ENCODE data around the gene GABPA.
"Not testable (repeated sequence)": the region's sequence is repeated elsewhere in the genome, so short reads cannot be mapped to it uniquely, and the experiment has no call there.

The GABPA gene

GRCh38 chr21:25764065-25764464 lies 29.3 kb downstream of the GABPA start:
- H3K4me3 ChIP-seq (ENCODE audit: low read depth, low read length), result no peak overlapping the region
- ChIA-PET CTCF (no interaction called here), POLR2A (no interaction called here)
- TF ChIP-seq, protein P1, sequence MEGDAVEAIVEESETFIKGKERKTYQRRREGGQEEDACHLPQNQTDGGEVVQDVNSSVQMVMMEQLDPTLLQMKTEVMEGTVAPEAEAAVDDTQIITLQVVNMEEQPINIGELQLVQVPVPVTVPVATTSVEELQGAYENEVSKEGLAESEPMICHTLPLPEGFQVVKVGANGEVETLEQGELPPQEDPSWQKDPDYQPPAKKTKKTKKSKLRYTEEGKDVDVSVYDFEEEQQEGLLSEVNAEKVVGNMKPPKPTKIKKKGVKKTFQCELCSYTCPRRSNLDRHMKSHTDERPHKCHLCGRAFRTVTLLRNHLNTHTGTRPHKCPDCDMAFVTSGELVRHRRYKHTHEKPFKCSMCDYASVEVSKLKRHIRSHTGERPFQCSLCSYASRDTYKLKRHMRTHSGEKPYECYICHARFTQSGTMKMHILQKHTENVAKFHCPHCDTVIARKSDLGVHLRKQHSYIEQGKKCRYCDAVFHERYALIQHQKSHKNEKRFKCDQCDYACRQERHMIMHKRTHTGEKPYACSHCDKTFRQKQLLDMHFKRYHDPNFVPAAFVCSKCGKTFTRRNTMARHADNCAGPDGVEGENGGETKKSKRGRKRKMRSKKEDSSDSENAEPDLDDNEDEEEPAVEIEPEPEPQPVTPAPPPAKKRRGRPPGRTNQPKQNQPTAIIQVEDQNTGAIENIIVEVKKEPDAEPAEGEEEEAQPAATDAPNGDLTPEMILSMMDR (IDR thresholded peaks at IDR 0.05; ENCODE audit: insufficient read depth, low read length, missing control alignments), result no peak
- DNase-seq (ENCODE audit: low read depth, low spot score), result no peak

DNA sequence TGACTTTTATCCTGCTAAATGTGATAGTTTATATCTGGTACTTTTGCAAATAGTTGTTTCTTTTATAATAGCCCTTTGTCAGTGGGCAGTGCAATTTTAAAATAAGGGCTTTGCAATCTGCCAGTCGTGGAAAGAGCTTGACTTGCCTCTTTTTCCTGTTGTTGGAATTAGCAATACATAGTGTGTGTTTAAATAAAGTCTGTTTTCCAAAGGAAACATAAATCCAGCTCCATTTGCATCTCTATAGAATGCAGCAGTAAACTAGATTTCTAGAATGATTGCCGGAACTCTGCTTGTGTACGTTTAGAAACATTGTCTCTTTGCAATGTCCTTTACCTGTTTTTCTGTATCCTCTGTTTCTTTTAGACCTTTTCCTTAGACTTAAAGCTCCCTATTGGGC lies 33.1 kb downstream of the GABPA start:
- TF ChIP-seq, protein P1 (IDR thresholded peaks at IDR 0.05; ENCODE audit: insufficient read depth, low read length, missing control alignments), result no peak
- no peak overlapping the region for H3K4me3 ChIP-seq (ENCODE audit: low read depth, low read length)
- POLR2A ChIA-PET, result no interaction called here
- no peak for DNase-seq (ENCODE audit: low read depth, low spot score)
- CTCF ChIA-PET, result interaction anchor here (0.8 to 0.9 kb wide), 2 partner anchors 8 to 159 kb away, joined by 3 read pairs; no protein-coding TSS in a partner anchor

- TF ChIP-seq, protein P1 (IDR thresholded peaks at IDR 0.05; ENCODE audit: insufficient read depth, low read length, missing control alignments), result no peak
- CTCF ChIA-PET, result no interaction called here
- no peak for DNase-seq (ENCODE audit: low read depth, low spot score)
- POLR2A ChIA-PET, result interaction anchor here (0.6 kb wide), 1 partner anchor 18 kb away, joined by 3 read pairs; no protein-coding TSS in a partner anchor
- H3K4me3 ChIP-seq (ENCODE audit: low read depth, low read length), result no peak overlapping the region
Measured at GRCh38 chr21:25772686-25773085, 37.9 kb downstream of the GABPA start.

GRCh38 chr21:25776440-25776839 lies 41.7 kb downstream of the GABPA start:
- CTCF ChIA-PET, result no interaction called here
- no peak overlapping the region for H3K4me3 ChIP-seq (ENCODE audit: low read depth, low read length)
- POLR2A ChIA-PET, result no interaction called here
- TF ChIP-seq, protein P1 (IDR thresholded peaks at IDR 0.05; ENCODE audit: insufficient read depth, low read length, missing control alignments), result no peak
- DNase-seq (ENCODE audit: low read depth, low spot score), result no peak

DNA sequence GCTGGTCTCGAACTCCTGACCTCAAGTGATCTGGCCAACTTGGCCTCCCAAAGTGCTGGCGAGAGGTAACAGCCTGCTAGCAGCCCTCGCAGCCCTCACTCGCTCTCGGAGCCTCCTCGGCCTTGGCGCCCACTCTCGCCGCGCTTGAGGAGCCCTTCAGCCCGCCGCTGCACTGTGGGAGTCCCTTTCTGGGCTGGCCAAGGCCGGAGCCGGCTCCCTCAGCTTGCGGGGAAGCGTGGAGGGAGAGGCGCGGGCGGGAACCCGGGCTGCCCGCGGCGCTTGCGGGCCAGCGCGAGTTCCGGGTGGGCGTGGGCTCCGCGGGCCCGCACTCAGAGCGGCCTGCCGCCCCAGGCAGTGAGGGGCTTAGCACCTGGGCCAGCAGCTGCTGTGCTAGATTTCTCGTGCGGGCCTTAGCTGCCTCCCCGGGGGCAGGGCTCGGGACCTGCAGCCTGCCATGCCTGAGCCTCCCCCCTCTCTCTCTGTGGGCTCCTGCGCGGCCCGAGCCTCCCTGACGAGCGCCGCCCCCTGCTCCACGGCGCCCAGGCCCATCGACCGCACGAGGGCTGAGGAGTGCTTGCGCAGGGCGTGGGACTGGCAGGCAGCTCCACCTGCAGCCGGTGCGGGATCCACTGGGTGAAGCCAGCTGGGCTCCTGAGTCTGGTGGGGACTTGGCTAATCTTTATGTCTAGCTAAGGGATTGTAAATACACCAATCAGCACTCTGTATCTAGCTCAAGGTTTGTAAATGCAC lies 43.5 kb downstream of the GABPA start:
- CTCF ChIA-PET, result not testable (repeated sequence)

DNA sequence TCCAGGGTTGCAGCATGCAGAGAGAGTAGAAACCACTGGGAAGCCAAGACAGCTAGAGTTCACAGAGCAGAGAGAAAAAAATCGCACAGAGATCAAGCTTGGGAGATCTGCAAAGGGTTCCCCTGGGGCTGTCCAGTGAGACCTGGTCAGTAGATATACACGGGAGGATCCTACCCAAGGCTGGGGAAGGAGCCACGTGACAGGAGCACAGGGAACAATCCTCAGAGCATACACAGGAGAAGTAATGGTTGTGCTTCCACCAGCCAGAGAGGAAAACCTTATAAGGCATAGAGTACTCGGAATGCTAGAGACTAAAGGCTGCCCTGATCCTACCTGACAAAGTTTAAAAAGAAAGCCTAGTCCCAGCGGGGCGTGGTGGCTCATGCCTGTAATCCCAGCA lies 53.9 kb downstream of the GABPA start:
- ChIA-PET POLR2A (no interaction called here), CTCF (interaction anchor here (0.9 to 1.4 kb wide), 3 partner anchors 11 to 928 kb away, joined by 3 to 4 read pairs (median 3); no protein-coding TSS in a partner anchor)
- H3K4me3 ChIP-seq (ENCODE audit: low read depth, low read length), result no peak overlapping the region
- TF ChIP-seq, protein P1 (IDR thresholded peaks at IDR 0.05; ENCODE audit: insufficient read depth, low read length, missing control alignments), result no peak
- DNase-seq (ENCODE audit: low read depth, low spot score), result no peak

More for the DNA sequence above, 43.5 kb downstream of the GABPA start:
- POLR2A ChIA-PET; DNase-seq (ENCODE audit: low read depth, low spot score); H3K4me3 ChIP-seq (ENCODE audit: low read depth, low read length): not testable (repeated sequence)
